ENCODE results near the gene GPC3. TPM values are rescaled to one million over a fixed set of nuclear protein-coding genes. Genes with fewer than 3 reads are reported as not detected.

GPC3 gene
- total RNA-seq, 1 experiment from 2014 or later, result 0.98 TPM

DNA sequence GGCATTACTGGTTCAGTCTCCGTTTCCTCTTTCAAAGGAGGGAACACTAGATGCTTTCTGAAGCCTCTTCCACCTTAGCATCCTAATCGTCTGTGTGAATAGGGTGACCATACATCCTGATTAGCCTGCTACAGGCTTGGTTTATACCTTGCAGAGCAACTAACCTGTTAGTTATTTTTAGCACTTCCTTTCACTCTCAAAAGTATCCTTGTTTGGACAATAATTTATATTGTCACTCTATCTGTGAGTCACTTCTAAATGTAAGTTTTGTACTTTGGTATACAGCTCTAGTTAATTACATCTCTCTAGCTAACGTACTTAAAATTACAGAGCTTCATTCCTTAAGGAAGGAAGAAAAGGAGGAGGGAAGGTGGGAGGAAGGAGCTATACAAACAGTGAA, 174.5 kb downstream of the GPC3 start:
- Histone ChIP-seq H3K4me2 (ENCODE audit: low read length) (no peak overlapping the region), H3K9me2 (ENCODE audit: insufficient read depth) (no peaks in the 10 kb centered on the region), H3K9ac (ENCODE audit: low read length) (no peak overlapping the region), H3K36me3 (ENCODE audit: control insufficient read depth in 1 of 2, insufficient read depth in 2 of 2, low read length in 2 of 2) (no peaks in the 10 kb centered on the region), H3K27ac (ENCODE audit: low read depth, low read length) (no peak overlapping the region), H3K4me3 (replicated peaks in 1 of 2; ENCODE audit: low read depth in 1 of 2, low read length in 2 of 2) (no peak overlapping the region), H2AFZ (ENCODE audit: low read depth, low read length, poor library complexity, severe bottlenecking) (no peak overlapping the region), H3K79me2 (ENCODE audit: insufficient read depth, low read length) (no peaks in the 10 kb centered on the region), H3K4me1 (ENCODE audit: control insufficient read depth in 1 of 2, insufficient read depth in 2 of 2, low read length in 2 of 2) (no peaks in the 10 kb centered on the region), H3K9me3 (ENCODE audit: control insufficient read depth in 1 of 2, insufficient read depth in 1 of 2, low read depth in 1 of 2, low read length in 2 of 2) (no peaks in the 10 kb centered on the region), H3K27me3 (ENCODE audit: insufficient read depth, low read length) (no peaks in the 10 kb centered on the region), H4K20me1 (ENCODE audit: insufficient read depth) (no peaks in the 10 kb centered on the region)
- BruUV-seq (replicated peaks), result no TSS peak
- ChIA-PET RAD21 (ENCODE audit: low non-redundant PET in 1 of 2, low total read pairs in 2 of 2, uncharacterized antibody in 2 of 2, unreplicated experiment in 2 of 2) (no interaction called here), POLR2A (no interaction called here), CTCF (no interaction called here)
- DNase-seq (ENCODE audit: low read depth, low spot score) (no peak), ATAC-seq (no peak)
- TF ChIP-seq JUND (IDR thresholded peaks at IDR 0.05), result no peak
- TF ChIP-seq SP1 (IDR thresholded peaks at IDR 0.05; ENCODE audit: low read depth), result no peak
- TF ChIP-seq SIN3A (IDR thresholded peaks at IDR 0.05; ENCODE audit: low read depth), result no peak
- no peak for TF ChIP-seq YY1 (IDR thresholded peaks at IDR 0.05; ENCODE audit: extremely low read depth, insufficient replicate concordance, low read depth, low read length)
- no peak for TF ChIP-seq EZH2 (IDR thresholded peaks at IDR 0.05)
- no peak for TF ChIP-seq ELF1 (IDR thresholded peaks at IDR 0.05; ENCODE audit: borderline replicate concordance, low read depth)
- TF ChIP-seq RAD21 (IDR thresholded peaks at IDR 0.05; ENCODE audit: low read depth), result no peak
- TF ChIP-seq MAX (IDR thresholded peaks at IDR 0.05), result no peak
- TF ChIP-seq, protein P1, sequence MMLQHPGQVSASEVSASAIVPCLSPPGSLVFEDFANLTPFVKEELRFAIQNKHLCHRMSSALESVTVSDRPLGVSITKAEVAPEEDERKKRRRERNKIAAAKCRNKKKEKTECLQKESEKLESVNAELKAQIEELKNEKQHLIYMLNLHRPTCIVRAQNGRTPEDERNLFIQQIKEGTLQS (IDR thresholded peaks at IDR 0.05), result no peak
- no peak for TF ChIP-seq POLR2A (IDR thresholded peaks at IDR 0.05; ENCODE audit: borderline replicate concordance, extremely low read depth, insufficient read depth, insufficient read length)
- TF ChIP-seq ZFX (IDR thresholded peaks at IDR 0.05), result no peak
- TF ChIP-seq, protein P2, sequence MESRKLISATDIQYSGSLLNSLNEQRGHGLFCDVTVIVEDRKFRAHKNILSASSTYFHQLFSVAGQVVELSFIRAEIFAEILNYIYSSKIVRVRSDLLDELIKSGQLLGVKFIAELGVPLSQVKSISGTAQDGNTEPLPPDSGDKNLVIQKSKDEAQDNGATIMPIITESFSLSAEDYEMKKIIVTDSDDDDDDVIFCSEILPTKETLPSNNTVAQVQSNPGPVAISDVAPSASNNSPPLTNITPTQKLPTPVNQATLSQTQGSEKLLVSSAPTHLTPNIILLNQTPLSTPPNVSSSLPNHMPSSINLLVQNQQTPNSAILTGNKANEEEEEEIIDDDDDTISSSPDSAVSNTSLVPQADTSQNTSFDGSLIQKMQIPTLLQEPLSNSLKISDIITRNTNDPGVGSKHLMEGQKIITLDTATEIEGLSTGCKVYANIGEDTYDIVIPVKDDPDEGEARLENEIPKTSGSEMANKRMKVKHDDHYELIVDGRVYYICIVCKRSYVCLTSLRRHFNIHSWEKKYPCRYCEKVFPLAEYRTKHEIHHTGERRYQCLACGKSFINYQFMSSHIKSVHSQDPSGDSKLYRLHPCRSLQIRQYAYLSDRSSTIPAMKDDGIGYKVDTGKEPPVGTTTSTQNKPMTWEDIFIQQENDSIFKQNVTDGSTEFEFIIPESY (IDR thresholded peaks at IDR 0.05; ENCODE audit: extremely low read depth, insufficient replicate concordance, low read length), result no peak
- TF ChIP-seq, protein P3, sequence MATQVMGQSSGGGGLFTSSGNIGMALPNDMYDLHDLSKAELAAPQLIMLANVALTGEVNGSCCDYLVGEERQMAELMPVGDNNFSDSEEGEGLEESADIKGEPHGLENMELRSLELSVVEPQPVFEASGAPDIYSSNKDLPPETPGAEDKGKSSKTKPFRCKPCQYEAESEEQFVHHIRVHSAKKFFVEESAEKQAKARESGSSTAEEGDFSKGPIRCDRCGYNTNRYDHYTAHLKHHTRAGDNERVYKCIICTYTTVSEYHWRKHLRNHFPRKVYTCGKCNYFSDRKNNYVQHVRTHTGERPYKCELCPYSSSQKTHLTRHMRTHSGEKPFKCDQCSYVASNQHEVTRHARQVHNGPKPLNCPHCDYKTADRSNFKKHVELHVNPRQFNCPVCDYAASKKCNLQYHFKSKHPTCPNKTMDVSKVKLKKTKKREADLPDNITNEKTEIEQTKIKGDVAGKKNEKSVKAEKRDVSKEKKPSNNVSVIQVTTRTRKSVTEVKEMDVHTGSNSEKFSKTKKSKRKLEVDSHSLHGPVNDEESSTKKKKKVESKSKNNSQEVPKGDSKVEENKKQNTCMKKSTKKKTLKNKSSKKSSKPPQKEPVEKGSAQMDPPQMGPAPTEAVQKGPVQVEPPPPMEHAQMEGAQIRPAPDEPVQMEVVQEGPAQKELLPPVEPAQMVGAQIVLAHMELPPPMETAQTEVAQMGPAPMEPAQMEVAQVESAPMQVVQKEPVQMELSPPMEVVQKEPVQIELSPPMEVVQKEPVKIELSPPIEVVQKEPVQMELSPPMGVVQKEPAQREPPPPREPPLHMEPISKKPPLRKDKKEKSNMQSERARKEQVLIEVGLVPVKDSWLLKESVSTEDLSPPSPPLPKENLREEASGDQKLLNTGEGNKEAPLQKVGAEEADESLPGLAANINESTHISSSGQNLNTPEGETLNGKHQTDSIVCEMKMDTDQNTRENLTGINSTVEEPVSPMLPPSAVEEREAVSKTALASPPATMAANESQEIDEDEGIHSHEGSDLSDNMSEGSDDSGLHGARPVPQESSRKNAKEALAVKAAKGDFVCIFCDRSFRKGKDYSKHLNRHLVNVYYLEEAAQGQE (IDR thresholded peaks at IDR 0.05; ENCODE audit: low read depth), result no peak
- no peak for TF ChIP-seq CBX3 (IDR thresholded peaks at IDR 0.05; ENCODE audit: low read depth)
- TF ChIP-seq TCF7L2 (IDR thresholded peaks at IDR 0.05; ENCODE audit: borderline replicate concordance, extremely low read depth, insufficient read depth, insufficient read length), result no peak
- intact Hi-C loops (cut with micrococcal nuclease), result no loop called here
